GM12865 (cell line): ENCODE data around the gene DARS1.
"Not testable (repeated sequence)": the region's sequence is repeated elsewhere in the genome, so short reads cannot be mapped to it uniquely, and the experiment has no call there.

Experiments used
- DNase-seq: peaks from one replicate; pipeline ENCODE4 v3.0.0; 2010; ENCODE audit warnings: low read depth
- H3K4me3 ChIP-seq: 2 replicates; pipeline ENCODE4 v1.5.1; 2011; ENCODE audit warnings: mild to moderate bottlenecking, low read depth, low read length, control low read depth
- TF ChIP-seq, protein P1 (sequence below): IDR thresholded peaks from 2 replicates; pipeline ENCODE4 v1.5.1; 2011; ENCODE audit warnings: low read length, control low read depth, low read depth, inconsistent platforms; ENCODE audit not compliant: insufficient read depth; ENCODE audit errors: missing control alignments

DARS1 gene

DNA sequence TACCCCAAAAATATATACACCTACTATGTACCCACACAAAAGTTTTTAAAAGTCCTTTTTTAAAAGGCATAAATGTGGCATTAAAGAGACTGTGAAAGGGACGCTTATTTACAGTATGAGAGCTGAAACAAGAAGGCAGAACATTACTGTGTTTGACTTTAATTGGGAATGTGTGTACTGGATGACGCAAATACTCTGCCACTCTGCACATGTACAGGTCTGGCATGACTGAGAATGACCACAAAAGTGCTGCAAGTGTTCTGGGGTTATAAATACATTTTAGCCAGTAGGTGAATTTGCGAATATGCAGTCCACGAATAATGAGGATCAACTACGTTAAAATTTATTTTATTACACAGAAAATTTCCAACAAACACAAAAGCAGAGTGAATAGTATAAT, 11.4 kb downstream of the DARS1 start:
- DNase-seq, result no peak
- TF ChIP-seq, protein P1, sequence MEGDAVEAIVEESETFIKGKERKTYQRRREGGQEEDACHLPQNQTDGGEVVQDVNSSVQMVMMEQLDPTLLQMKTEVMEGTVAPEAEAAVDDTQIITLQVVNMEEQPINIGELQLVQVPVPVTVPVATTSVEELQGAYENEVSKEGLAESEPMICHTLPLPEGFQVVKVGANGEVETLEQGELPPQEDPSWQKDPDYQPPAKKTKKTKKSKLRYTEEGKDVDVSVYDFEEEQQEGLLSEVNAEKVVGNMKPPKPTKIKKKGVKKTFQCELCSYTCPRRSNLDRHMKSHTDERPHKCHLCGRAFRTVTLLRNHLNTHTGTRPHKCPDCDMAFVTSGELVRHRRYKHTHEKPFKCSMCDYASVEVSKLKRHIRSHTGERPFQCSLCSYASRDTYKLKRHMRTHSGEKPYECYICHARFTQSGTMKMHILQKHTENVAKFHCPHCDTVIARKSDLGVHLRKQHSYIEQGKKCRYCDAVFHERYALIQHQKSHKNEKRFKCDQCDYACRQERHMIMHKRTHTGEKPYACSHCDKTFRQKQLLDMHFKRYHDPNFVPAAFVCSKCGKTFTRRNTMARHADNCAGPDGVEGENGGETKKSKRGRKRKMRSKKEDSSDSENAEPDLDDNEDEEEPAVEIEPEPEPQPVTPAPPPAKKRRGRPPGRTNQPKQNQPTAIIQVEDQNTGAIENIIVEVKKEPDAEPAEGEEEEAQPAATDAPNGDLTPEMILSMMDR, result no peak
- H3K4me3 ChIP-seq, result no peak overlapping the region

DNA sequence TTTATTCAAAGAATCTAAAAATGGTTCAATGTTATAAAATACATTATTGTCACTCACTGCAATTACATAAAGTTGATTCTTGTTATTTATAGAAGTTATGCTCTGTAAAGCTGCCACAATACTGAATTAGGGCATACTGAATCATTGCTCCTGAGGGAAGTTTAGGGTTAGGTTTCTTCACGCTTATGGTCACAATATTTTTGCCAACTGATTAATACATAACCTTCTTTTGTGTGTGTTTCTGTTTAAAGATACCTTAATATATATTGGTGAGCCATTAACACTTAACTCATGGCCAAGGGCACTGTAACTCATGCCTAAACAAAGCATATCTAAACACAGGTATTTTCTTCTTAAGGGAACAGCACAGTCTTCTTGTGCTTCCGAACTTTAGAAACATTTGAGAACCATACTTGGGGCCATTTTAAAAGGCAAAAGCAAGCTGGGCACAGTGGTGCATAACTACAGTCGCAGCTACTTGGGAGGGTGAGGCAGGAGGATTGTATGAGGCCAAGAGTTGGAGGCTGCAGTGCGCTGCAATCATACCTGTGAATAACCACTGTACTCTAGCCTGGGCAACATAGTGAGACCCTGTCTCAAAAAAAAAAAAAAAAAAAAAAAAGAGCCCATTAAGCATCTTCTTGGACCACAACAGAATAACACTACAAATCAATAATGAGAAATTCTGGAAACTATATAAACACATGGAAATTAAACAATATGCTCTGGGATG, 15.6 kb downstream of the DARS1 start:
- TF ChIP-seq, protein P1, result no peak
- DNase-seq, result no peak
- H3K4me3 ChIP-seq, result no peak overlapping the region

DNA sequence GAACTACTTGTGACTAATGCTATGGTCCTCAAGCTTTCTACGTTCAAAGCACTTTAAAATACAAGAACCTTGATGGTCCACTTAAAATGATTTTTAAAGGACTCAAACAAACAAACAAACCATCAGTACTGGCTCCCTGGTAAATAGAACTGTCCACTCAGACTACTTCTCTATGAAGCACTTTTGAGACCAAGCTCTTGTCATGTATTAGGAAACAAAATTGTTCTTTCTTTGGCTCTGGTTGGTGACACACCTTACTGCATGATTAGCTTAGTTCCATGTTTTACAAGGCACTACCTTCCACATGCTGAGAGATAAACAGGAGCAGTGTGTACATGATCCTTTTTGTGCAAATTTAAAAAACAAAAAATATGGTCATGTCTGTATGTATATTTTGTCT, 19.7 kb downstream of the DARS1 start:
- H3K4me3 ChIP-seq, result no peak overlapping the region
- TF ChIP-seq, protein P1, result no peak

DNA sequence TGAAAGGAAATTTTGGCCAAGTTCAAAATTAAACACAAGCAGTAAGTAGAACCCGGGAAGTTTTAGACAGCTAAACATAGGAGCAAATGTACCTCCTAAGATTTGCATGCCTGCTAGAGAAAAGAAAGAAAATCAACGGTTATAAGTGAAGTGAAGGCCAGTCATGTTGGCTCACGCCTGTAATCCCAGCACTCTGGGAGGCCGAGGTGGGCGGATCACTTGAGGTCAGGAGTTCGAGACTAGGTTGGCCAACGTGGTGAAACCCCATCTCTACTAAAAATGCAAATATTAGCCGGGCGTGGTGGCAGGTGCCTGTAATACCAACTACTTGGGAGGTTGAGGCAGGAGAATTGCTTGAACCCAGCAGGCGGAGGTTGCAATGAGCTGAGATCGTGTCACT, 21.0 kb downstream of the DARS1 start:
- not testable (repeated sequence) for DNase-seq, H3K4me3 ChIP-seq

More for the DNA sequence above, 19.7 kb downstream of the DARS1 start:
- DNase-seq, result no peak

DNA sequence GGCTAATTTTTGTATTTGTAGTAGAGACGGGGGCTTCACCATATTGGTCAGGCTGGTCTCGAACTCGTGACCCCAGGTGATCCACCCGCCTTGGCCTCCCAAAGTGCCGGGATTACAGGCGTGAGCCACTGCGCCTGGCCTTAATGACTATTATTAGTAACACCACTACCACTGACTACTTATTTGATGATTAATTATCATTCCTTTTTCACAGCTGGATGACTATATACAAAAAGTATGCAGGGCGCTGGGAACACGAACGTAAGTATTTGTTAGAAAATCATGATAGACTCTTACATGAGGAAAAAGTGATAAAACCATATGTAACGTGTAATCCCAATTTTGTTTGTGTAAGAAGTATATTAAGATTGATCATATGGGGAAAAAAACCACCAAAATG, 21.6 kb downstream of the DARS1 start:
- no peak for DNase-seq
- TF ChIP-seq, protein P1, result no peak
- H3K4me3 ChIP-seq, result no peak overlapping the region

DNA sequence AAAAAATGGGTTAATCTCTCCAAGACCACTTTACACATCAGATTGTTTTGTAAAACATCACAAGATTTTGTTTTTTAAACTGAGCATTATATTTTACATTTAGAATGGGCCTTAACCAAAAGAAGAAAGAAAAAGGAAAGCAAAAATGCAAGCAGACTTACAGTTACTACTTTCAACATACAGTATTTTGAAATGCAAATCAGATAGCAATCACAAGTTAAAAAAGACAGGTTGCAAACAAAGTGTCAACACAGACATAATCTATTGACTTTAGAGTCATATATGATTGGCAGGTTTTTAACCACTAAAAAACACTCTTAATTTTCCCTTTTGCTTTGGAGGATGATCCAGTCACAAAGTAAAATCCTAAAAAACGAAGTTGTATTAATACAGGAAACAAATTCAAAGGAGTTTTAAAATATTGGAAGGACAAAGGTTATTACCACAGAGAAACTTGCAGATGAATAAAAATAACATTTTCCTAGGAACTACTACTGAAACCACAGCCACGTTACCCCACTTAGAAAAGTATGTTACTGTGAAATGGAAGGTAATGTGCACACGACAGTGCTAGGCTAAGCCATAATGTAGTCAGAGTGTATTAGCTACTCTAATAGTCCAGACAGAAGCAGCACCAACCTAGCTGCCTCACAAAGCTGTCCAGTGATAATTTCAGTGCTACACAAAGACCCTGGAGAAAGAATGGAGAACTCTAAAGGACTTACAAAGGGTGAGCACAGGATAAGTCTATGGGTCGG, 22.9 kb downstream of the DARS1 start:
- TF ChIP-seq, protein P1, result no peak
- H3K4me3 ChIP-seq, result no peak overlapping the region

DNA sequence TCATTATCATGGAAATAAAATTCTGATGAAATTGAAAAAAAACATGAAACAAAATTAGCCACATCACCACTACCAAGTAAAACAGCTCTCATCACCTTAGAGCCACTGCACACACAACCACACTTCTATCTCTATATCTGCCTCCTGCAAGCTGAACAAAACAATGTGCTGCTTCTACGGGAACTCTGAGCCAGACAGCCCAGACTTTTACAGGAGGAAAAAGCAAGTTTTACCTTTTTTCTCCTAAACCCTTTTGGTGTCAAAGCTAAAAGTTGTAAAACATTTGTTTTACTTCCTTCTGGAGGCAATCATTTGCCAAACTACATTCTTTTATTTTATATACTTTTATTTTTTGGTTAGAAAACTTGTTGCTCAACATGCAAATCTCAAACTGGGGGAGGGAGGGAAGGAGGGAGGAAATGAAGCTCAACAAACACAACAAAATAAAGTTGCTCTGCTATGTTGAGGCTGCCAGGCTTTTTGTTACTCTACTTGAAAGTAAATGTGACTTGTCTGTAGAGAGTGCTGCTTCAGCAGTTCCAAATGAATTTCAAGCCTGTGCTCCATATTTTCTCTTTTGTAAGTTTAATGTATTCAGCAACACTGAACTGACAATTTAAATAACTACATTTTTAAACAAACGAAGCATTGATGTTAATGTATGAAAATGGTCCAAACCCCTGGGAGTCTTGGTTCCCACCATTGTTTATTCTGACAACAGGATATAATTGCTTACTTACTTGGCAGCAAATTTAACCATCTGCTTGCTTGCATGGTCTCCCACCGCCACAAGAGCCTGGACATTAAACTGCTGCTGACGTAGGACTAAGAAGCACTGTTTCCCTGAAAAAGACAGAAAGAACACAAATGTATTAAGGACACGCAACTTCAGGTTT, 24.5 kb downstream of the DARS1 start:
- TF ChIP-seq, protein P1, result no peak
- no peak overlapping the region for H3K4me3 ChIP-seq
- no peak for DNase-seq

More for the DNA sequence above, 22.9 kb downstream of the DARS1 start:
- no peak for DNase-seq
